GM10248 (cell line): ENCODE results near the gene PVALEF.
"Not testable (repeated sequence)": the region's sequence is repeated elsewhere in the genome, so short reads cannot be mapped to it uniquely, and the experiment has no call there.

Source experiments
- CTCF ChIA-PET: fragments of 300-600 bp; sonication (Branson Sonifier 250); formaldehyde crosslinking; extraction: SDS; loops from one replicate; lab custom pipeline; 2021; ENCODE audit warnings: antibody characterized with exemption; lab: Yijun Ruan, JAX
- POLR2A ChIA-PET: fragments of 350-650 bp; sonication (Branson Sonifier 250); formaldehyde crosslinking; extraction: SDS; loops from one replicate; lab custom pipeline; 2020; ENCODE audit warnings: antibody characterized with exemption; lab: Yijun Ruan, JAX
- DNase-seq: peaks from one replicate; pipeline ENCODE4 v3.0.0; 2012; ENCODE audit errors: extremely low spot score
- TF ChIP-seq, protein P1 (sequence below): IDR thresholded peaks from 2 replicates; pipeline ENCODE4 v1.5.1; 2012; ENCODE audit warnings: mild to moderate bottlenecking, low read depth; ENCODE audit errors: extremely low read depth, missing control alignments, control extremely low read depth

PVALEF gene

GRCh38 chr17:81143200-81143527, 22.1 kb upstream of the PVALEF start:
- DNase-seq, result no peak
- TF ChIP-seq, protein P1, sequence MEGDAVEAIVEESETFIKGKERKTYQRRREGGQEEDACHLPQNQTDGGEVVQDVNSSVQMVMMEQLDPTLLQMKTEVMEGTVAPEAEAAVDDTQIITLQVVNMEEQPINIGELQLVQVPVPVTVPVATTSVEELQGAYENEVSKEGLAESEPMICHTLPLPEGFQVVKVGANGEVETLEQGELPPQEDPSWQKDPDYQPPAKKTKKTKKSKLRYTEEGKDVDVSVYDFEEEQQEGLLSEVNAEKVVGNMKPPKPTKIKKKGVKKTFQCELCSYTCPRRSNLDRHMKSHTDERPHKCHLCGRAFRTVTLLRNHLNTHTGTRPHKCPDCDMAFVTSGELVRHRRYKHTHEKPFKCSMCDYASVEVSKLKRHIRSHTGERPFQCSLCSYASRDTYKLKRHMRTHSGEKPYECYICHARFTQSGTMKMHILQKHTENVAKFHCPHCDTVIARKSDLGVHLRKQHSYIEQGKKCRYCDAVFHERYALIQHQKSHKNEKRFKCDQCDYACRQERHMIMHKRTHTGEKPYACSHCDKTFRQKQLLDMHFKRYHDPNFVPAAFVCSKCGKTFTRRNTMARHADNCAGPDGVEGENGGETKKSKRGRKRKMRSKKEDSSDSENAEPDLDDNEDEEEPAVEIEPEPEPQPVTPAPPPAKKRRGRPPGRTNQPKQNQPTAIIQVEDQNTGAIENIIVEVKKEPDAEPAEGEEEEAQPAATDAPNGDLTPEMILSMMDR, result no peak
- ChIA-PET CTCF (interaction anchor here (0.6 to 4.2 kb wide), 18 partner anchors 10 to 341 kb away, joined by 3 to 39 read pairs (median 4); partner anchors contain the start of genes CEP131, NDUFAF8 and TEPSIN), POLR2A (no interaction called here)

- ChIA-PET CTCF (interaction anchor here (0.6 to 4.2 kb wide), 10 partner anchors 10 to 340 kb away, joined by 3 to 39 read pairs (median 6); partner anchors contain the start of genes CEP131, NDUFAF8 and TEPSIN), POLR2A (no interaction called here)
- TF ChIP-seq, protein P1, result no peak
- no peak for DNase-seq
Measured at GRCh38 chr17:81143717-81144422, 21.4 kb upstream of the PVALEF start.

GRCh38 chr17:81144423-81144781, 20.9 kb upstream of the PVALEF start:
- POLR2A ChIA-PET, result no interaction called here
- DNase-seq, result no peak
- CTCF ChIA-PET, result interaction anchor here (3.2 to 4.2 kb wide), 3 partner anchors 10 to 340 kb away, joined by 15 to 39 read pairs (median 22); partner anchors contain the start of genes NDUFAF8 and TEPSIN
- TF ChIP-seq, protein P1, result no peak

GRCh38 chr17:81146208-81146607, 19.1 kb upstream of the PVALEF start:
- DNase-seq, POLR2A ChIA-PET: not testable (repeated sequence)
- CTCF ChIA-PET, result interaction anchor here (1.1 to 3.6 kb wide), 2 partner anchors 8 to 95 kb away, joined by 3 to 15 read pairs; no protein-coding TSS in a partner anchor

DNA sequence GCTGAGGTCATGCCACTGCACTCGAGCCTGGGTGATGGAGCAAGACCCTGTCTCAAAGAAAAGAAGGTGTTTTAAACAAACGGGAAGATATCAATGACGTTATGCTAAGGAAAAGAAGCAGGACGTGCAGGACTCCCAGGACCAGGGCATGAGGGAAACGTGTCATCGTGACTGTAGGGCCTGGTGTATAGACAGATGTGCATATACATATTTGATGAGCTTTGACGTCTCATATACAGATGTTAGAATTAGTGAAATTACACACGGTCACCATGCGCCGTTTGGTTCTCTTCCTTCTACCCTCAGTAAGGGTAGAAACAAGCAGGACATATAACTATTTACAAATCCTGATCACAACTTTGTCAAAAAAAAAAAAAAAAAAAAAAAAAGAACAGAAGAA, 17.6 kb upstream of the PVALEF start:
- ChIA-PET POLR2A (no interaction called here), CTCF (interaction anchor here (1.1 to 1.2 kb wide), 2 partner anchors 53 to 95 kb away, joined by 3 to 6 read pairs; no protein-coding TSS in a partner anchor)
- TF ChIP-seq, protein P1, result no peak
- no peak for DNase-seq

DNA sequence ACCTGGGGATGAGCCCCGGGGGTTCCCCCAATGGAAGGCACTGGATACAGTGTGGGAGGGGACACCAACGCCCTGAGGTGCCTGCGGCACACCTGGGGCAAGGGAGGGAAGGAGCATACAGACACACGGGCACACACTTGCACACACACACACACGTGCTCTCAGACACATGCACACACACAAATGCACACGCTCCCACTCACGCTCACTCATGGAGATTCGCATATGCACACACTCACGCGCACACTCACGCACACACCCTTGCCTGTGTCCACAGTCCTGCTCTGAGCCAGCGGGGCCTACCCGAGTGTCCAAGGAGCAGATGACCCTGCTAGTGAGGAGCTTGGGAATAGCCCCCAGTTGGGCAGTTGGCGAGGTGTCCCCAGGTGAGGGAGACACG, 16.7 kb upstream of the PVALEF start:
- DNase-seq, result no peak
- TF ChIP-seq, protein P1, result no peak
- ChIA-PET POLR2A (no interaction called here), CTCF (interaction anchor here (1.1 to 1.2 kb wide), 3 partner anchors 46 to 94 kb away, joined by 3 to 6 read pairs (median 3); no protein-coding TSS in a partner anchor)

GRCh38 chr17:81148986-81149533, 16.2 kb upstream of the PVALEF start:
- TF ChIP-seq, protein P1, result no peak
- ChIA-PET CTCF (interaction anchor here (1.1 kb wide), 2 partner anchors 47 to 93 kb away, joined by 3 to 6 read pairs; no protein-coding TSS in a partner anchor), POLR2A (no interaction called here)
- DNase-seq, result no peak
